ENCODE measurements around the gene RNF182.
"Not testable (repeated sequence)": the region's sequence is repeated elsewhere in the genome, so short reads cannot be mapped to it uniquely, and the experiment has no call there.

RNF182 gene

DNA sequence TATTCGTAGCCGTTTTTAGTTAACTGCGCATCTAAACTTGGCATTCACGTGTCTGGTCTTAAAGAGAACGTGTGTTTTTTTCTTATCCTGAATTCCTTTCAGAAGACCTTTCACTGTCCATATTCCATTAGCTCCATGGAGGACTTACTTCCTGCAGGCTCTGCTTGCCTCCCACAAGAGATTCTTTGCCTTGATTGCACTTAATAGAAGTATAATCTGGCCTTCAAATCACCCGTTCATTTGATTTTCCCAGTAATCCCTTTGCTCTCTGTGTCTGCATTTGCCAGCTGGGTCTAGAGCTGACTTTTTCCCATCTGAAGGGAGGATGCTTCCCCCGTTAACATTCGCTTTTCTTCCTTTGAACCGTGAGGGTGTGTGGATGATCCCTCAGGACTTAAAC, 79.5 kb downstream of the RNF182 start:
- no peak for DNase-seq

DNA sequence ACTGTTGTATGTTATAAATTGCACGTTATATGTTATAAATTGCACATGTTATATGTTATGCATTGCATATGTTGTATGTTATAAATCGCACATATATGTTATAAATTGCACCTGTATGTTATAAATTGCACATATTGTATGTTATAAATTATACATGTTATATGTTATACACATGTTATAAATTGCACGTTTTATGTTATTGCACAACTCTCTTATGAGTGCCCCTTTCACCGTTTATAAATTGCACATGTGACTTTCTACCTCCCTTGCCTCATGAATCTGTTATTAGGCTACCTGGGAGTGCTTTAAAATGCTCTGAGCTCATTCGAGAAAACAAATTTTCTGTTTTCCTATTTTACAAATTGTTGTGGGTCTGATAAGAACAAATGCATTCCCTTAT, 84.1 kb downstream of the RNF182 start:
- no peak for DNase-seq

DNA sequence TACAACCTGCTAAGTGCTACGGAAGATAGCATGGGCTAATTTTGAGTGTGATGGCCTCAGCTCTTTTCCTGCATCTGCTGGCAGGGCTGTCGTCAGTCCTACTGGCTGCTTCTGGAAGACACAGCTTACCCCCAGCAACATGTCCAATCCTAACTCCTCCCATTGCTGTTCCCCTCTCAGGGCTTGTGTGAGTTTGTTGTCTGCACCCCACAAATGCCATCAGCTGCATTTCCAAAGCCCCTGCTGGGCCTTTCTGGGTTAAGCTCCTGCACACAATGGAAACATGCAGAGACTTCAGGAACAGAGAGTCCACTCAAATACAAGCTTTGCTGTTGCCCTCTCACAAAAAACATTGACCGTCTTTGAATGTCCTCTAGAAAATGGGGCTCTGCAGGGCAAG, 84.7 kb downstream of the RNF182 start:
- DNase-seq, result no peak

DNA sequence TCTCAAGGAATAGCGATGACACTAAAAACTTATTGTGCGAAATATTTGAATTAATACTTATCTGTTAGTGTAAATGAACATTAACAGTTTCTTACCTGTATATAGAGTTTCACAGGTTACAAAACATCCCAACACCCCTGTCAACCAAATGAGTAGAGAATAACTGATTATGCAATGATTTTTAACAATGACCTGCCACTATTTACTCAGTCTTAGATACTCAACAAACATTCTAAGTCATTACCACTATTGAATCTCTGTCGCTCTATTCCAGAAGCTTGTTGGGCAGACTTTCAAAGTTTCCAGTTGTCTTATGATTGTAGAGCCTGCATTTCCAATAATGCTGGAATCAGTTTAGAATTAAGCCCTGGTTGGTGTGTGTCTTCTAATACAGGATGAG, 85.5 kb downstream of the RNF182 start:
- DNase-seq, result no peak

DNA sequence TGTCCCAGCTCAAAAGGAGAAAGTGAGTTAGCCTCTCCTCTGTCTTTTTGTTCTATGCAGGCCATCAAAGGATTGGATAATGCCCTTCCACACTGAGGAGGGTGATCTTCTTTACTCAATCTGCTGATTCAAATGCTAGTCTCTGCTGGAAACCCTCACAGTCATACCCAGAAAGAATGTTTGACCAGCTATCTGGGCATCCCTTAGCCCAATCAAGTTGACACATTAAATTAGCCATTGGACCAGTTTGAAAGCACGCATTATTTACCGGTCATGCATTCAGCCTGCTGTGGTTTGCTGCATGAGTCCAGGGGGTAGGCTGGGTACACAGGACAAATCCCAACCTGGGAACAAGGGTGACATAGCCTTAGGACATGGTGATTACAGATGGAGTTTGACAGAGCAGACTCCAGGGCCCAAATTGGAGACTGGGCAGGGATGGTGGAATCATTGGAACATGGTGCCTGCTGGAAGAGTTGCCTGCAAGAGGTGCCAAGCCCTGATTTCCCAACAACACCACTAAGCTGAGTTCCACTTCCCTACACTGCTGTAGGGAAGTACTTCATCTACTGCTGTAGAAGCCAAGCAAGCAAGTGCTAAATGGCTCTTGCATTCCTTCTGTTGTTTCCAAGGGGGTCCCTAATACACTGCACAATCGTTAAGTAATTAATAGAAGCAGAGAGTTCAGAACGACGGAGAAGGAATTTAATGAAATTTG, 87.7 kb downstream of the RNF182 start:
- no peak for DNase-seq

DNA sequence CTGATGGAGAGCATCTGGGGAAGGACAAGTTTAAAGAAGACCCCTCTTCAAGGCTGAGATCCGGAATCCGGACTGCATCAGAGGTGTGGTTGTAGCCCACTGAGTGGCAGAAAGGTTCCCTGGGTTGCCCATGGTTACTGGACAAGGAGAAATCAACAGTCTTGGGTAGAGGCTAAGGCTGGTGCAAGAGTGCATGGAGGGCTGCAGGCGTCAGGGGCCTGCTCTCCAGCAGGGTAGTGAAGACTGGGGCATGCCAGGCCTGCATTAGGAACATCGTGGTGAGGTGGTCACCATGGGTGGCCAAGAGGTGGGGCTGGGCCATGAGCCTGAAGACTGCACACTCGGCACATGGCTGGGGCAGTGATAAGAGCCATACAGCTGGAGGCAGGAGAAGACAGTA, 91.2 kb downstream of the RNF182 start:
- no peak for DNase-seq

DNA sequence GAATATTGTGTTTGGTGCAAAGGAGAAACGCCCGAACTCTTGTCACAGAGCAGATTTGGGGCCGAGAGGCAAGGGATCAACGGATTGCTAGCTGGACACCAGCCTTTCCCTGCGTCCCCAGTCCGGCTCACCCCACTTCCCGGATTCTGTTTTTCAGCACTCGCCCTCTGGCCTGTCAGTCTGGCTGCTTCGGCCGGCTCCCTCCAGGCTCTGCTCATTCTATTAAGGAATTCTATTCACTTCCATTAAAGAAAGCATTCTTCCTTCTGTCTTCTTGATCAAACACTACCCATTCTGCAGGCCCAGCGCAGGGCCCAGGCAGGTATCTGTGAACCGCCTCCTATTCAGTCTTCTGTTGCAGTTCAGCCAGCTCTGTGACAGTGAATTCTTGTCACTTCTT, 91.7 kb downstream of the RNF182 start:
- DNase-seq, result no peak

DNA sequence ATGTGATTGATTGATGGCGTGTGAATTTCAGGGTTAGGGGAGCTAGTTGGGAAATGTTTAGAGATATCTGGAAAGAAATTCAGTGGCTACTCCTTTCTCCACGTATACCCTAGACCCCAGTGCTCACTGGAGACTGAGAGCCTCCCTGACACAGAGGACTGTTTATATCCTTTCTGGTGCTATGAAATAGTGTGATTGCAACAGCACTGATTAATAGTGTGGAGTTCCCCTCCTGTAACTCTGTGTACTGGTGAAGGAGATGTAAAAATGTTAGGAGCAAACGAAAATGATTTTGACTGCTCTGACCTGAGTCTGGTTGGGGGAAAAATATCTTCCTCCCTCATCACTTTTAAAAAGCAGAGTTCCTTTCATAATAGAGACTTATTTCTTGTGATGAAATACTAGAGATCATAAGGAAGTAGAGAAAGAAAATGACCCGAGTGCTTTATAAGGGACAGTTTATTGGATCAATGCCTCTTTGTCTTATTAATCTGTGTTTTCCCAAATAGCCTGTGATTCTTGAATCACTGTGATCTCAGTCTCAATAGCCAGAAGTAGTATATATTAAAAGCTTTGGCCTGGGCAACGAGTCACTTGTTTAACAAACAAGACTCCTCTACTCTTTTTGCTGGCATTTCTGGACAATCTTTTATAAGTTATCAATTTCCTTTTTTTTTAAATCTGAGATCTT, 92.3 kb downstream of the RNF182 start:
- no peak for DNase-seq

DNA sequence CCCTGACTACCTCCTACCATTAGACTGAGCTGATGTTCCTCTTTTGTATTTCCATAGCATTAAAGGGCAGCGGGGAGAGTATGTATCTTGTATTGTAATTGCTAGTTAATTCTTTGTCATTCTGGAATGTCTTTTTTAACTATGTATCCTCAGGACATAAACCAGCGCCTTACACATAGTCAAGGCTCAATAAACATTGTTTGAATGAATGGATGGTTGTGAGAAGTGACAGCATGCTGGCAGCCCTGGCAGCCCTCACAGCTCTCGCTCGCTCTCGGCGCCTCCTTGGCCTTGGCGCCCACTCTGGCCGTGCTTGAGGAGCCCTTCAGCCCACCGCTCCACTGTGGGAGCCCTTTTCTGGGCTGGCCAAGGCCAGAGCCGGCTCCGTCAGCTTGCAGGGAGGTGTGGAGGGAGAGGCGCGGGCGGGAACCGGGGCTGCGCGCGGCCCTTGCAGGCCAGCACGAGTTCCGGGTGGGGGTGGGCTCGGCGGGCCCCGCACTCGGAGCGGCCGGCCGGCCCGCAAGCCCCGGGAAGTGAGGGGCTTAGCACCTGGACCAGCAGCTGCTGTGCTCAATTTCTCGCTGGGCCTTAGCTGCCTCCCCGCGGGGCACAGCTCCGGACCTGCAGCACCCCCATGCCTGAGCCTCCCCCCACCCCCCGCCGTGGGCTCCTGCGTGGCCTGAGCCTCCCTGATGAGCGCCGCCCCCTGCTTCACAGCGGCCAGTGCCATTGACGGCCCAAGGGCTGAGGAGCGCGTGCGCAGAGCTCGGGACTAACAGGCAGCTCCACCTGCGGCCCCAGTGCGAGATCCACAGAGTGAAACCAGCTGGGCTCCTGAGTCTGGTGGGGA, 93.1 kb downstream of the RNF182 start:
- DNase-seq, result no peak

DNA sequence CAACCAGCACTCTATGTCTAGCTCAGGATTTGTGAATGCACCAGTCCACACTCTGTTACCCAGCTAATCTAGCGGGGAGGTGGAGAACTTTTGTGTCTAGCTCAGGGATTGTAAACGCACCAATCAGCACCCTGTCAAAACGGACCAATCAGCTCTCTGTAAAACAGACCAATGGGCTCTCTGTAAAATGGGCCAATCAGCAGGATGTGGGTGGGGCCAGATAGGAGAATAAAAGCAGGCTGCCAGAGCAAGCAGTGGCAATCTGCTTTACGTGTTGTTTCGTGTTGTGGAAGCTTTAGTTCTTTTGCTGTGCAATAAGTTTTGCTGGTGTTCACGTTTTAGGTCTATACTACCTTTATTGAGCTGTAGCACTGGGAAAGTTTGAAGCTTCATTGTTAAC, 93.8 kb downstream of the RNF182 start:
- not testable (repeated sequence) for DNase-seq

DNA sequence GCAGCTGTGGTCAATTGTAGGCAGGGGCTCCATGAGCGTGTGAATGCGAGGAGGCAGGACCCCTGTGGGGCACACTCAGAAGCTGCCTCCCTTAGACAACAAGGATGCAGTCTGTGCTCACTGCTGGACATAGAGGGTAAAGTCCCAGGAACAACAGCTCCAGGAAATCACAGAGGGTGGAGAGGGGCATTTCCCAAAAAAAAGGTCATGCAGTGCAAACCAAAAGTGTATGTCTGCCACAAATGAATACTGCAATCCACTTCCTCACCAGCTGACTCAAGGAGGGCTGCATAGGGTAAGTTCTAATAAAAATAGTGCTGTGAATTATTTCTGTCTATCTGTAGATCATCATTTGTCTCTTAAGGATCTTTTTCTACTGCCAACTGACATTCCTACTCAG, 95.8 kb downstream of the RNF182 start:
- no peak for DNase-seq

DNA sequence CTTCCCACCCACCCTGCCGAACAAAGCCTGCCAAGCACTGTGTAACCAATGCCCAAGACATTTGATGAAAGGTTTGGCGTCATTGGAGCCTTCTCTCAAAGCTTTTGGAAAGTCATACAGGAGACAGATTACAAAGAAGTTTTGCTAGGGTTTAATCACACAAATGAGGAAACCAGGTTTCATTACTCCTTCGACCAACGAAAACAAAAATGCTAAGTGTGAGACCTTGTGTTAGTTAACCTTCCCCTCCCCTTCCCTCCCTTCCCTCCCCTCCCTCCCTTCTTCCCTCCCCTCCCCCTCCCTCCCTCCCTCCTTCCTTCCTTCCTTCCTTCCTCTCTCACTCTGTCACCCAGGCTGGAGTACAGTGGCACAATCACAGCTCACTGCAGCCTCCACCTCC, 96.7 kb downstream of the RNF182 start:
- DNase-seq, result no peak

DNA sequence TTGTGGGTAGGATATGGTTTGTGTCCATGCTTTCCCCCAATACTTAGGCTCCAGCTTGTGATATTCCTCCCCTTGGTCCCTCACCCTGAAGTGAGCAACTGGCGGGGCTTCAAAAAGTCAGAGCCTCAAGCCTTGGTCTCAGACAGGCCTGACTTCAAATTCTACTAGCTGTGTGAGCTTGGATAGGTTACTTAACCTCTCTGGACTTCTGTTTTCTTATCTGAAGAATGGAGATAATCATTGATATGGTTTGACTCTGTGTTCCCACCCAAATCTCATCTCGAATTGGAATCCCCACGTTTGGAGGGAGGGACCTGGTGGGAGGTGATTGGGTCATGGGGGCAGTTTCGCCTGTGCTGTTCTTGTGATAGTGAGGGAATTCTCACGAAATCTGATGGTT, 97.9 kb downstream of the RNF182 start:
- DNase-seq, result no peak

DNA sequence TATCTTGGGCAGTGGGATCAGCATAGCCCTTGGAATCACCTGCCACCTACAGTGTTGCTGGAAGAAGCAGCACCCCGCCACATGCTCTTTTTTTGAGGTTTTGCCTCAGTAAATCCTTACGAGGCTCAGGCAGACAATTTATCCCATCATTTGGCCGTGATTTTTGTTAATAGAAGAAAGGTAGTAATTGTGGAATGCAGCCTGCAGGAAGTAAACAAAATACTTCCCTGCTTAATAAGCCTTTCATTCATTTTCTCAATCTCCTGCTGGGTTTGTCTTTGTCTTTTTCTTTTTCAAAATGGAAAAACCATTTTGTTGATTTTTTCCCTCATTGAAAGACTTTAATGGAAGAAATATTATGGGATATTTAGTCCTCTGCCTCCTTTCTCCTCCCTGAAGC, 99.1 kb downstream of the RNF182 start:
- DNase-seq, result no peak

DNA sequence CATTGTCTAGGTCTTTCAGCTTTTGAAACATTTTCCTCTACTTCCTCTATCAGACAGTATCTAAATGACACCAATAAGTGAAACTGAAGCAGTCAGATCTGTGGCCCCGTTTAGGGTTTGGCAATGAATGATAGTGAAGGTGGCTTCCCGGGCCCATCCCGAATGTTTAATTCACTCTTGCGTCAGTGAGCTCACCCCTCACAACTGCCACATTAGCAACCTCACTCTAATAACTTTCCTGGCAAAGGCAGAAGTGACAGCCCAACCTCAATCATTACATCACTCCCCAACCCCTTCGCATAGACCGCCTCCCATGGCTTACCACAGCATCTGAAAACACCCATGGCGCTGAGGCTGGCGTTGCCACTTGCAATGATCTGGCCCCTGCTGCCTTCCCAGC, 100.4 kb downstream of the RNF182 start:
- no peak for DNase-seq

DNA sequence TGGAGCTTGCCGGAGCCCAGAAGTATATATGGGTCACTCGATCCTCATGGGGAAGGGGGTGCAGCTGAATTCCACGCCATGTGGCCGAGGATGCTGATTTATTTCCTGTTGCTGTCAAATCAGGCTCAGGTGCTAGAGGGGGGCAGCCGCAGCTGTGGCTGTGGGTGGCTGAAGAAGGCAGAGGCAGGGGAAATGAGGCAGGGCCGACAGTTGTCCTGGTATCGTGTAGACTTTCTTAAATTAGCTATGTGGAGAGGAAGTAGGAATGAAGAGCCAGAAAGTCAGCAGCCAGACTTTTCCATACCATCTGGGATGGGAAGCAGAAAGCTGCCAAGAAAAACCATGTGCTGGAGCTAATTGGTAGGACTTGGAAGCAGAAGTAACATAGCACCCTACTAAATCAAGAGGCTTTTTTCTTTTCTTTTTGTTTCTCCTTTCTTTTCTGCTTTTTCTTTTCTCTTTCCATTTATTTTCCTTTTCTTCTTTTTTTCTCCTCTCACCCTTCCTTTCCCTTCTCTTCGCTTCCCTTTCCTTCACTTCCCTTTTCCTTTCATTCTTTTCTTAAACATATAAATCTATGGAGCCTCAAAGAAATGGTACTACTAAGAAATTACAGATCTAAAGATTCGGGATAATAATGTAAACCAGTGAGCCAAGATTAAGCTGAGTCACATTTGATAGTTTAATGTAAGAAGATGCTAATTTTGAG, 102.2 kb downstream of the RNF182 start:
- DNase-seq, result no peak

DNA sequence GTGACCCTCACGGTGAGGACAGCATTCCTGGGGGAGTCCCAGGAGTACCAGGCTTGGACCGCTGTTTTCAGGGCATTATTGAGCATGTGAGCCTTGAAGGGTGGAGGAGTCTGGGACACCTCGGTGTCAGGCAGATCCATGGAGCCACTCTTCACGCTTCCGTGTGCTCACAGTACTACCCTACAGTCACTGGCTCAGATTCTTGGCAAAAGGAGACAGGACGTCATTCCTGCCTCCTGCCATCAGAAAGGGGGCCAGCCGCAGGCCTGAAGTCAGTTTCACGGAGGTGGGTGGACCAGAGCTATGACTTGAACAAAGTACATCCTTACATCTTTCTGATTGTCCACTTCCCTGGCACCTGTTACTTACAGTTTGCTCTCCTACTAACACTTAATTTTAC, 103.9 kb downstream of the RNF182 start:
- DNase-seq, result no peak

DNA sequence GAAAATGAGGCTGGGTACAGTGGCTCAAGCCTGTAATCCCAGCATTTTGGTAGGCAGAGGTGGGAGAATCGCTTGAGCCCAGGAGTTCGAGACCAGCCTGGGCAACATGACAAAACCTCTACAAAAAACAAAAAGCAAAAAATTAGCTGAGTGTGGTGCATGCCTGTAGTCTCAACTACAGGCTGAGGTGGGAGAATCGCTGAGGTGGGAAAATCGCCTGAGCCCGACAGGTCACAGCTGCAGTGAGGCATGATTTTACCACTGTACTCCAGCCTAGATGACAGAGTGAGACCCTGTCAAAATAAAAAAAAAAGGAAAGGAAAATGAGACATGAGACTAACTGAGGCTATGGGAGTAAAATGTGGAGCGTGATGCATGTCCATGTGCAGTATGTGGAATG, 104.9 kb downstream of the RNF182 start:
- no peak for DNase-seq

Data from NCI-H1436 (cell line).